ENCODE measurements around the gene PLIN4. TPM values are rescaled to one million over a fixed set of nuclear protein-coding genes. Genes with fewer than 3 reads are reported as not detected.

The PLIN4 gene
- total and polyA plus RNA-seq, 2 experiments from 2014 or later, result 0.42 to 0.81 TPM

DNA sequence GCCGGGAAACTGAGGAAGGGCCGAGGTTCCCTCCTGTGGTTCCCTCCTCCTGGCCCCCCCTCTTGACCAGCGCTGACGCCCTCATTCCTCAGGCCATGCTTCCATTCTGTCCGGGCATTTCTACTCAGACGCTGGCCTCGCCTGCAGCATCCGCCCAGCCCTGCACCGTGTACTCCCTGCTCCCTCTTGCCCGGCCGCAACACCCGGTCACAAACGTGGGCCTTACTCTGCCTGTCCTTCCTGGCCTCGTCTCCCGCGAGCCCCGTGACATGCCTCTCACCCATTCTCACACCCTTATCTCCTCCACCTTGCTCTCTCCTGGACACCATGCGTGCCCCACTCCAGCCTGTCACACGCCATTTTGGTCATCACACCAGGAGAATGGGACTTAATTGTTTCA lies 34.9 kb downstream of the PLIN4 start:
- no peak overlapping the region for H3K27ac ChIP-seq
- no peak for DNase-seq (ENCODE audit: low read depth in 1 of 2, low spot score in 1 of 2)
- TF ChIP-seq, protein P1, sequence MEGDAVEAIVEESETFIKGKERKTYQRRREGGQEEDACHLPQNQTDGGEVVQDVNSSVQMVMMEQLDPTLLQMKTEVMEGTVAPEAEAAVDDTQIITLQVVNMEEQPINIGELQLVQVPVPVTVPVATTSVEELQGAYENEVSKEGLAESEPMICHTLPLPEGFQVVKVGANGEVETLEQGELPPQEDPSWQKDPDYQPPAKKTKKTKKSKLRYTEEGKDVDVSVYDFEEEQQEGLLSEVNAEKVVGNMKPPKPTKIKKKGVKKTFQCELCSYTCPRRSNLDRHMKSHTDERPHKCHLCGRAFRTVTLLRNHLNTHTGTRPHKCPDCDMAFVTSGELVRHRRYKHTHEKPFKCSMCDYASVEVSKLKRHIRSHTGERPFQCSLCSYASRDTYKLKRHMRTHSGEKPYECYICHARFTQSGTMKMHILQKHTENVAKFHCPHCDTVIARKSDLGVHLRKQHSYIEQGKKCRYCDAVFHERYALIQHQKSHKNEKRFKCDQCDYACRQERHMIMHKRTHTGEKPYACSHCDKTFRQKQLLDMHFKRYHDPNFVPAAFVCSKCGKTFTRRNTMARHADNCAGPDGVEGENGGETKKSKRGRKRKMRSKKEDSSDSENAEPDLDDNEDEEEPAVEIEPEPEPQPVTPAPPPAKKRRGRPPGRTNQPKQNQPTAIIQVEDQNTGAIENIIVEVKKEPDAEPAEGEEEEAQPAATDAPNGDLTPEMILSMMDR (IDR thresholded peaks at IDR 0.05; ENCODE audit: low read depth, low read length), result no peak
- no peaks in the 10 kb centered on the region for H3K36me3 ChIP-seq
- no peaks in the 10 kb centered on the region for H3K27me3 ChIP-seq
- no peaks in the 10 kb centered on the region for H3K4me1 ChIP-seq (ENCODE audit: low read depth)
- no peak overlapping the region for H3K4me3 ChIP-seq
- no peaks in the 10 kb centered on the region for H3K9me3 ChIP-seq (ENCODE audit: low read depth)

DNA sequence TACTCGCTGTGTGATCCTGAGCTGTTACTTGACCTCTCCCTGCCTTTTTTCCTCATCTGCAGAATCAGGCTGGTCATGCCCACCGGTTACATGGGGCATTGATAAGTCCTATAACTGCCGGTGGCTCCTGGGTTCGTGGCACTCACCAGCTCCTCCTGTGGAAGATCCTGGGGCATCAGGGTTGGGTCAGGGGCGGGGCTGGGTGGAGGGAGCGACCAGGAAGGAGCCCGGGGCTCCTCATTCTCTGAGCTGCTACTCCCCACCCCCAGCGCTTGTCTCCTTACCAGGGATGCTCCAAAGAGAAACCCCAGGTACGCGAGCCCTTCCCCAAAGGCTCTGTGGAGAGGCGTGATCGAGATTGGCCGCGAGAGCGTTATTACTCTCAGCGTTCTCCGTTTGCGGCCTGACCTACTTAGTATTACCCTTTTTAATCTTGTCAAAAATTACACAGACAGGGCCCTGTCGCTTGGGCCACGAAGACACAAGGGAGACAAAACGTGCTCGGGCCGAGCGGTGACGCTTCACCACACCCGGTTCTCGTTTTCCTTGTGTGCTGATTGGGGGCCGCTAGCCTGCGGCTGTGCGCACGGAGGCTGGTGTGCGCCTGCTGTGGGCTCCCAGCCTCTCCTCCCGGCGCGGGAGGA lies 35.4 kb downstream of the PLIN4 start:
- Histone ChIP-seq H3K4me1 (ENCODE audit: low read depth) (no peaks in the 10 kb centered on the region), H3K9me3 (ENCODE audit: low read depth) (no peaks in the 10 kb centered on the region), H3K36me3 (no peaks in the 10 kb centered on the region), H3K4me3 (no peak overlapping the region), H3K27ac (no peak overlapping the region), H3K27me3 (no peaks in the 10 kb centered on the region)
- TF ChIP-seq, protein P1 (IDR thresholded peaks at IDR 0.05; ENCODE audit: low read depth, low read length), result no peak
- DNase-seq (ENCODE audit: low read depth in 1 of 2, low spot score in 1 of 2), result no peak

DNA sequence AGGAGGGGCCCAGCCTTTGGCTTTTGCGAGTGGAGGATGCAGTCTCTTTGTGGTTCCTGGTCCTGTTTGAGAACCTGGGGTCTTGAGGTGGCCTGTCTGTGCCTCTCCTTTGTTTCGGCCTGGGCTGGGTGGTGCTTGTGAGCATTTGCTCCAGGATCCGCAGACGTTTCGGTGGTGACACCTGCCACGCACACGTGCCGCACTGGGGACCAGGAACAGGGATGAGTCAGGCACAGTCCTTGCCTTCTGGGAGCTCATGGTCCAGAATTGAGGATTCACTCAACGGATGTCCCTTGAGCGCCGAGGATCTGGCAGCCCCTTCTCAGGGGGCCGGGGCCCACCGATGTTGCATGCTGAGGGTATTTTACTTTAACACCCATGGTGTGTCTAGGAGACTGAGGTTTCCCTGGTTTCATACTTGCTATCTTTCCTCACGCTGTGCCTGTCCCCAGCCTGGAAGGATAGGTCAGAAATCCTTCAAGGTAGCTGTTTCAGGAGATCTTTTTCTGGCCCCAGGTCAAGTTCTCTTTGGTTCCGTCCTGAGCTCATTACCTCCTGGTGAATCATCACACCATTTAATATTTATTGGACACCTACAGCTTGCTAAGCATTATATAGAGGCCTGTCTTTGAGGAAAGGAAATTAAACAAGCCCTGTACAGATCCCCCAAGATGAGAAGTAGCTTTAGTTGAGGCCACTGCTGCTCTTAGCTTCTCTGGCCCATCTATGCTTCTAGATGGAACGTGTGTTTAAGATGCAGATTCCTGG lies 41.1 kb downstream of the PLIN4 start:
- Histone ChIP-seq H3K27ac (no peak overlapping the region), H3K4me1 (ENCODE audit: low read depth) (peaks cover 4% of the 10 kb centered on the region), H3K36me3 (peaks cover 9% of the 10 kb centered on the region), H3K4me3 (no peak overlapping the region), H3K27me3 (no peaks in the 10 kb centered on the region), H3K9me3 (ENCODE audit: low read depth) (no peaks in the 10 kb centered on the region)
- DNase-seq (ENCODE audit: low read depth in 1 of 2, low spot score in 1 of 2), result no peak
- TF ChIP-seq, protein P1 (IDR thresholded peaks at IDR 0.05; ENCODE audit: low read depth, low read length), result no peak

DNA sequence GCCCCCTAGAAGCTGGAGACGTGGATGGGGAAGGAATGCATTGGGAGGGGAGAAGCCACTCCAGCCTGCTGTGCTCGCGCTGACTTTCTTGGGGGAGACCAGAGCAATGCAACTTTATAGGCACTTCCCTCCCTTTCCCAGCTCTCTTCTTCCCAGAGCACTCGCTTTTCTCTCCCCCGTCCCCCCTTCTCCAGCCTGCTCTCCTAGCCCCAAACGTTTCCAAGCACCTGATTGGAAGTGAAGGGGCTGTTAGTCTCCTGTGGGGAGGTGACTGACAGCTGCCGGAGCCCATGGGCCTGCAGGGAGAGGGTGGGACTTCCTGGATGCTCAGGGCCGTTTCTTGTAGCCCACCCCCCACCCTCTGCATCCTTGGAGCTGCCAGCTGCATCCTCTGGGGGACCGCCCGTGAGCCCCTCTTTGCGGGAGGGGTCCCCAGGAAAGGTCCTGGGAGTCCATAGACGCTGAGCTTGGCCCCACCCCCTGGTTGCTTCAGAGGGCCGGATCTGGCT lies 43.7 kb downstream of the PLIN4 start:
- H3K9me3 ChIP-seq (ENCODE audit: low read depth), result no peaks in the 10 kb centered on the region
- peaks cover 4% of the 10 kb centered on the region for H3K4me1 ChIP-seq (ENCODE audit: low read depth)
- peaks cover 9% of the 10 kb centered on the region for H3K36me3 ChIP-seq
- H3K27ac ChIP-seq, result peak overlapping the region; percentile 79
- TF ChIP-seq, protein P1 (IDR thresholded peaks at IDR 0.05; ENCODE audit: low read depth, low read length), result no peak
- peak overlapping the region; percentile 91 for H3K4me3 ChIP-seq
- H3K27me3 ChIP-seq, result no peaks in the 10 kb centered on the region
- peak; percentile 72 to 88 for DNase-seq (ENCODE audit: low read depth in 1 of 2, low spot score in 1 of 2)

DNA sequence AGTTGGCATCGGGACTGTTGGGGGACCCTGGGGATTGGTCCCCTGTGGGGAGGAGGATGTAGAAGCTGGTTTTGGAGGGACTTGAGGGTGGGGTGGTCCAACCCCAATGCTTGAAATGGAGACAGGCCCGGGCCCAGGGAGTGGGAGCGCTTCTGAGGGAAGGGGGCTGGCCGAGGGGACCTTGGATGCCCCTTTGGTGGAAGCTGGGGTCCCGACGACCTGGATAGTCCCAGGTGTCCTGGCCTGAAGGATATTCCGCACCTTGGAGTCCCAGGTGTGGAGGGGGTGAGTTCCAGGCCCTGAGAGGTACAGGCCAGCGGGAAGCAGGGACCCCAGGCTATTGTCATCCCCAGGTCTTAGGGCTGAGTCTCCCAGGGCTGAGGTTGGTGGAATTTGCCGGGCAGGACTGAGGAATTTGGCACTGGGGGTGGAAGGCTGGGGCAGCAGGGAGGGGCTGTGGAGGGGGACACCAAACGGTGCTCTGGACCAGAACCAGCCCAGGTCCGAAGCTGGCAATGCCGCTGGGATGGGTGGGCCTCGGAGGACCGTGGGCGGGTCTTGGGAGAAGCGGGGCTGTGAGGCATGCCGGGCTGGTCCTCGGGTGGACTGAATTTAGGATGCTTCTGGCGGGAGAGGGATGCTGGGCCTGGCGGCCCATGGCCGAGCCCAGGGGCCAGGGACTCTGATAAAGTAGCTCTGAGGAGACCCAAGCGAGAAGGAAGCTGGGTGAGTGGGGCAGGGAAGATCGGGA lies 44.3 kb downstream of the PLIN4 start:
- H3K4me1 ChIP-seq (ENCODE audit: low read depth), result peaks cover 4% of the 10 kb centered on the region
- TF ChIP-seq, protein P1 (IDR thresholded peaks at IDR 0.05; ENCODE audit: low read depth, low read length), result no peak
- peak in 1 of 2 donors; percentile 19 for DNase-seq (ENCODE audit: low read depth in 1 of 2, low spot score in 1 of 2)
- no peaks in the 10 kb centered on the region for H3K9me3 ChIP-seq (ENCODE audit: low read depth)
- H3K36me3 ChIP-seq, result peaks cover 9% of the 10 kb centered on the region
- no peaks in the 10 kb centered on the region for H3K27me3 ChIP-seq
- H3K27ac ChIP-seq, result peak overlapping the region; percentile 79
- H3K4me3 ChIP-seq, result peak overlapping the region; percentile 91

Measured in cardiac muscle cell (in vitro differentiated cells and primary cell).